HepG2 (cell line): ENCODE measurements around the gene TXNDC9. TPM values are rescaled to one million over a fixed set of nuclear protein-coding genes. Genes with fewer than 3 reads are reported as not detected.

Experiments used
- HMG20B ChIP-seq: conservative IDR thresholded peaks from 2 replicates; pipeline ENCODE4 v1.6.1; 2016; ENCODE audit warnings: missing genetic modification reagents, missing compliant biosample characterization
- HOXA7 ChIP-seq: sonication (generic); formaldehyde crosslinking; IDR thresholded peaks from 2 replicates; pipeline ENCODE4 v1.8.1; 2022; ENCODE audit warnings: mild to moderate bottlenecking, missing genetic modification reagents, moderate library complexity
- KMT2A ChIP-seq: sonication (generic); formaldehyde crosslinking; IDR thresholded peaks from 2 replicates; pipeline ENCODE4 v1.4.0; 2020; ENCODE audit warnings: missing genetic modification reagents
- MBD4 ChIP-seq: IDR thresholded peaks from 2 replicates; pipeline ENCODE4 v1.6.1; 2012; ENCODE audit warnings: low read length, inconsistent platforms, borderline replicate concordance
- MIER3 ChIP-seq: IDR thresholded peaks from 2 replicates; pipeline ENCODE4 v1.6.1; 2016; ENCODE audit warnings: missing compliant biosample characterization, borderline replicate concordance
- MZF1 ChIP-seq: sonication (generic); formaldehyde crosslinking; IDR thresholded peaks from 2 replicates; pipeline ENCODE4 v1.8.1; 2023; ENCODE audit warnings: mild to moderate bottlenecking, missing genetic modification reagents, borderline replicate concordance
- SP5 ChIP-seq: IDR thresholded peaks from 2 replicates; pipeline ENCODE4 v1.6.1; 2016; ENCODE audit warnings: low read depth, borderline replicate concordance
- TCF12 ChIP-seq, 2 experiments: fragments of 450-650 bp in 1 of 2; sonication (generic) in 1 of 2; formaldehyde crosslinking in 1 of 2; IDR thresholded peaks; 2 replicates each; pipeline versions ENCODE4 v1.6.1 to v1.8.0; 2017 to 2022; ENCODE audit warnings: antibody characterized with exemption in 1 of 2, mild to moderate bottlenecking in 1 of 2, missing genetic modification reagents in 1 of 2, moderate library complexity in 1 of 2
- TGIF2 ChIP-seq: IDR thresholded peaks from 2 replicates; pipeline ENCODE4 v1.6.1; 2016; ENCODE audit warnings: control low read depth, missing compliant biosample characterization
- ZNF605 ChIP-seq: sonication (generic); formaldehyde crosslinking; IDR thresholded peaks from 2 replicates; pipeline ENCODE4 v1.8.0; 2022; ENCODE audit warnings: mild to moderate bottlenecking, missing genetic modification reagents
- ZNF614 ChIP-seq: IDR thresholded peaks from 2 replicates; pipeline ENCODE4 v1.6.1; 2018; ENCODE audit warnings: missing biosample characterization, missing genetic modification reagents, inconsistent platforms, borderline replicate concordance
- ZNF644 ChIP-seq: IDR thresholded peaks from 2 replicates; pipeline ENCODE4 v1.6.1; 2016; ENCODE audit warnings: low read depth
- ZNF878 ChIP-seq: sonication (generic); formaldehyde crosslinking; IDR thresholded peaks from 2 replicates; pipeline ENCODE4 v1.8.1; 2023; ENCODE audit warnings: mild to moderate bottlenecking, missing genetic modification reagents, moderate library complexity
- ZNF883 ChIP-seq: sonication (generic); formaldehyde crosslinking; IDR thresholded peaks from 2 replicates; pipeline ENCODE4 v1.5.1; 2020; ENCODE audit warnings: mild to moderate bottlenecking, missing genetic modification reagents; ENCODE audit errors: not compliant biosample characterization
- polyA plus RNA-seq, 8 experiments: library from polyadenylated mRNA; depleted of rRNA in 3 of 8; stranded (reverse) in 7 of 8; unstranded in 1 of 8; fragments of >200 nt; fragmentation: Illumina TruSeq in 4 of 8; extraction: Trizol in 4 of 8; gene quantifications; 2 replicates each; pipeline versions ENCODE4 v1.2.1 to v1.2.3, GENCODE V29; 2011 to 2016; ENCODE audit warnings: low read depth in 4 of 8, missing spikeins in 1 of 8, mixed read lengths in 1 of 8; ENCODE audit not compliant: insufficient read depth in 1 of 8
- total RNA-seq, 5 experiments: library from RNA; depleted of rRNA; stranded (reverse); fragments of >200 nt; fragmentation: Illumina TruSeq; extraction: Trizol; gene quantifications; 2 replicates each; pipeline ENCODE4 v1.2.3, GENCODE V29; 2016; ENCODE audit warnings: low read depth in 1 of 5
- TF ChIP-seq, protein P1 (sequence below): IDR thresholded peaks from 2 replicates; pipeline ENCODE4 v1.6.1; 2016; ENCODE audit warnings: low read depth, control low read depth
- TF ChIP-seq, protein P2 (sequence below): sonication (generic); formaldehyde crosslinking; IDR thresholded peaks from 2 replicates; pipeline ENCODE4 v1.5.1; 2020; ENCODE audit warnings: mild to moderate bottlenecking, missing genetic modification reagents, moderate library complexity
- TF ChIP-seq, protein P3 (sequence below): sonication (generic); formaldehyde crosslinking; IDR thresholded peaks from 2 replicates; pipeline ENCODE4 v1.5.1; 2020; ENCODE audit warnings: mild to moderate bottlenecking, missing genetic modification reagents, borderline replicate concordance
- TF ChIP-seq, protein P4 (sequence below): sonication (generic); formaldehyde crosslinking; IDR thresholded peaks from 2 replicates; pipeline ENCODE4 v1.4.0; 2020; ENCODE audit warnings: missing genetic modification reagents, mild to moderate bottlenecking, borderline replicate concordance
- TF ChIP-seq, protein P5 (sequence below): sonication (generic); formaldehyde crosslinking; IDR thresholded peaks from 2 replicates; pipeline ENCODE4 v1.9.0; 2021; ENCODE audit warnings: missing genetic modification reagents, borderline replicate concordance
- TF ChIP-seq, protein P6 (sequence below): sonication (generic); formaldehyde crosslinking; conservative IDR thresholded peaks from 2 replicates; pipeline ENCODE4 v1.4.0; 2020; ENCODE audit warnings: missing genetic modification reagents

TXNDC9 gene
- total and polyA plus RNA-seq, 2 of the 13 experiments (the other 11 are each of a cell fraction or from before 2014, with no cell fraction given) = 35.2 to 94.6 TPM

DNA sequence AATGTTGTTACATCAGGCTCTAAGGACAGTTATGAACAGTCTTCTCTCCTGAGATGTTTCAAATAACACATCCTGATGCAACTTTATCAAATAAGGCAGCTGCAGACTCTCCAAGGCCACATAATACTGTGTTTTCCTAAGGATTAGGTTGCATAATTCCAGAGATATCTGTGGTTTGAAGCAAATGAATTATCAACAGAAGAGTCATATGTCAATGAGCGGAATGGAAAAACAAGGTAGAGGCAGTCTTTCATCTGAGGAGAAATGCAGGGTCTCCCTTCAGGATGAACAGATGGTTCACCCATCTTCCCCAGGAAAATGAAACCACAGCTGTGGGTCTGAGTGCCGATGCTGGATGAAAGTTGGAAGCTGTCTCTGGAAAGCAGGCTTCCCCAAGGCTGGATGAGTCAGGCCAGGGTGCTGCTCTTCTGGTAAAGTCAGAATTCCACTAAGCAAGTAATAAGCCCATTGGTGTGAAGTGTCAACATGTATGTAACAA is 57.3 kb downstream of the TXNDC9 start (continued):
- TF ChIP-seq, protein P1, sequence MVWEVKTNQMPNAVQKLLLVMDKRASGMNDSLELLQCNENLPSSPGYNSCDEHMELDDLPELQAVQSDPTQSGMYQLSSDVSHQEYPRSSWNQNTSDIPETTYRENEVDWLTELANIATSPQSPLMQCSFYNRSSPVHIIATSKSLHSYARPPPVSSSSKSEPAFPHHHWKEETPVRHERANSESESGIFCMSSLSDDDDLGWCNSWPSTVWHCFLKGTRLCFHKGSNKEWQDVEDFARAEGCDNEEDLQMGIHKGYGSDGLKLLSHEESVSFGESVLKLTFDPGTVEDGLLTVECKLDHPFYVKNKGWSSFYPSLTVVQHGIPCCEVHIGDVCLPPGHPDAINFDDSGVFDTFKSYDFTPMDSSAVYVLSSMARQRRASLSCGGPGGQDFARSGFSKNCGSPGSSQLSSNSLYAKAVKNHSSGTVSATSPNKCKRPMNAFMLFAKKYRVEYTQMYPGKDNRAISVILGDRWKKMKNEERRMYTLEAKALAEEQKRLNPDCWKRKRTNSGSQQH (CRISPR knock-in tag) = 0 out of 2 replicates have a peak, but pooled peaks have one; percentile 52
- TF ChIP-seq MZF1 (CRISPR knock-in tag) = no peak
- TF ChIP-seq, protein P2, sequence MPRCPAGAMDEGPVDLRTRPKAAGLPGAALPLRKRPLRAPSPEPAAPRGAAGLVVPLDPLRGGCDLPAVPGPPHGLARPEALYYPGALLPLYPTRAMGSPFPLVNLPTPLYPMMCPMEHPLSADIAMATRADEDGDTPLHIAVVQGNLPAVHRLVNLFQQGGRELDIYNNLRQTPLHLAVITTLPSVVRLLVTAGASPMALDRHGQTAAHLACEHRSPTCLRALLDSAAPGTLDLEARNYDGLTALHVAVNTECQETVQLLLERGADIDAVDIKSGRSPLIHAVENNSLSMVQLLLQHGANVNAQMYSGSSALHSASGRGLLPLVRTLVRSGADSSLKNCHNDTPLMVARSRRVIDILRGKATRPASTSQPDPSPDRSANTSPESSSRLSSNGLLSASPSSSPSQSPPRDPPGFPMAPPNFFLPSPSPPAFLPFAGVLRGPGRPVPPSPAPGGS (CRISPR knock-in tag) = no peak
- peak; percentile 96 for TF ChIP-seq TGIF2 (CRISPR knock-in tag)
- TF ChIP-seq MBD4 = peak; percentile 83
- TF ChIP-seq SP5 (CRISPR knock-in tag) = 0 out of 2 replicates have a peak, but pooled peaks have one; percentile 65
- TF ChIP-seq TCF12 (IDR thresholded peaks at IDR 0.05) = no peak
- TF ChIP-seq TCF12 (CRISPR knock-in tag; IDR thresholded peaks at IDR 0.05) = 0 out of 2 replicates have a peak, but pooled peaks have one; percentile 53
- TF ChIP-seq, protein P3, sequence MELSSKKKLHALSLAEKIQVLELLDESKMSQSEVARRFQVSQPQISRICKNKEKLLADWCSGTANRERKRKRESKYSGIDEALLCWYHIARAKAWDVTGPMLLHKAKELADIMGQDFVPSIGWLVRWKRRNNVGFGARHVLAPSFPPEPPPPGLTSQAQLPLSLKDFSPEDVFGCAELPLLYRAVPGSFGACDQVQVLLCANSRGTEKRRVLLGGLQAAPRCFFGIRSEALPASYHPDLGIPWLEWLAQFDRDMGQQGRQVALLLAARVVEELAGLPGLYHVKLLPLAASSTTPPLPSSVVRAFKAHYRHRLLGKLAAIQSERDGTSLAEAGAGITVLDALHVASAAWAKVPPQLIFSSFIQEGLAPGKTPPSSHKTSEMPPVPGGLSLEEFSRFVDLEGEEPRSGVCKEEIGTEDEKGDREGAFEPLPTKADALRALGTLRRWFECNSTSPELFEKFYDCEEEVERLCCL (CRISPR knock-in tag) = no peak
- peak; percentile 4; the same call in 1 of the 2 replicates for TF ChIP-seq ZNF605
- TF ChIP-seq, protein P4, sequence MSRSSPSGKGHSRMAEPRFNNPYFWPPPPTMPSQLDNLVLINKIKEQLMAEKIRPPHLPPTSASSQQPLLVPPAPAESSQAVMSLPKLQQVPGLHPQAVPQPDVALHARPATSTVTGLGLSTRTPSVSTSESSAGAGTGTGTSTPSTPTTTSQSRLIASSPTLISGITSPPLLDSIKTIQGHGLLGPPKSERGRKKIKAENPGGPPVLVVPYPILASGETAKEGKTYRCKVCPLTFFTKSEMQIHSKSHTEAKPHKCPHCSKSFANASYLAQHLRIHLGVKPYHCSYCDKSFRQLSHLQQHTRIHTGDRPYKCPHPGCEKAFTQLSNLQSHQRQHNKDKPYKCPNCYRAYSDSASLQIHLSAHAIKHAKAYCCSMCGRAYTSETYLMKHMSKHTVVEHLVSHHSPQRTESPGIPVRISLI (CRISPR knock-in tag) = peak; percentile 51; the same call in 1 of the 2 replicates
- peak; percentile 97 for TF ChIP-seq ZNF614 (CRISPR knock-in tag)
- TF ChIP-seq KMT2A (CRISPR knock-in tag) = peak; percentile 37; the same call in 1 of the 2 replicates
- TF ChIP-seq HMG20B (CRISPR knock-in tag) = peak; percentile 95
- TF ChIP-seq MIER3 (CRISPR knock-in tag) = peak; percentile 93
- TF ChIP-seq, protein P5, sequence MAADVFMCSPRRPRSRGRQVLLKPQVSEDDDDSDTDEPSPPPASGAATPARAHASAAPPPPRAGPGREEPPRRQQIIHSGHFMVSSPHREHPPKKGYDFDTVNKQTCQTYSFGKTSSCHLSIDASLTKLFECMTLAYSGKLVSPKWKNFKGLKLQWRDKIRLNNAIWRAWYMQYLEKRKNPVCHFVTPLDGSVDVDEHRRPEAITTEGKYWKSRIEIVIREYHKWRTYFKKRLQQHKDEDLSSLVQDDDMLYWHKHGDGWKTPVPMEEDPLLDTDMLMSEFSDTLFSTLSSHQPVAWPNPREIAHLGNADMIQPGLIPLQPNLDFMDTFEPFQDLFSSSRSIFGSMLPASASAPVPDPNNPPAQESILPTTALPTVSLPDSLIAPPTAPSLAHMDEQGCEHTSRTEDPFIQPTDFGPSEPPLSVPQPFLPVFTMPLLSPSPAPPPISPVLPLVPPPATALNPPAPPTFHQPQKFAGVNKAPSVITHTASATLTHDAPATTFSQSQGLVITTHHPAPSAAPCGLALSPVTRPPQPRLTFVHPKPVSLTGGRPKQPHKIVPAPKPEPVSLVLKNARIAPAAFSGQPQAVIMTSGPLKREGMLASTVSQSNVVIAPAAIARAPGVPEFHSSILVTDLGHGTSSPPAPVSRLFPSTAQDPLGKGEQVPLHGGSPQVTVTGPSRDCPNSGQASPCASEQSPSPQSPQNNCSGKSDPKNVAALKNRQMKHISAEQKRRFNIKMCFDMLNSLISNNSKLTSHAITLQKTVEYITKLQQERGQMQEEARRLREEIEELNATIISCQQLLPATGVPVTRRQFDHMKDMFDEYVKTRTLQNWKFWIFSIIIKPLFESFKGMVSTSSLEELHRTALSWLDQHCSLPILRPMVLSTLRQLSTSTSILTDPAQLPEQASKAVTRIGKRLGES (CRISPR knock-in tag) = 0 out of 2 replicates have a peak, but pooled peaks have one; percentile 17
- TF ChIP-seq ZNF878 (CRISPR knock-in tag) = peak; percentile 99
- TF ChIP-seq HOXA7 (CRISPR knock-in tag) = no peak
- no peak for TF ChIP-seq ZNF883 (CRISPR knock-in tag)
- peak; percentile 86 for TF ChIP-seq ZNF644 (CRISPR knock-in tag)
- TF ChIP-seq, protein P6, sequence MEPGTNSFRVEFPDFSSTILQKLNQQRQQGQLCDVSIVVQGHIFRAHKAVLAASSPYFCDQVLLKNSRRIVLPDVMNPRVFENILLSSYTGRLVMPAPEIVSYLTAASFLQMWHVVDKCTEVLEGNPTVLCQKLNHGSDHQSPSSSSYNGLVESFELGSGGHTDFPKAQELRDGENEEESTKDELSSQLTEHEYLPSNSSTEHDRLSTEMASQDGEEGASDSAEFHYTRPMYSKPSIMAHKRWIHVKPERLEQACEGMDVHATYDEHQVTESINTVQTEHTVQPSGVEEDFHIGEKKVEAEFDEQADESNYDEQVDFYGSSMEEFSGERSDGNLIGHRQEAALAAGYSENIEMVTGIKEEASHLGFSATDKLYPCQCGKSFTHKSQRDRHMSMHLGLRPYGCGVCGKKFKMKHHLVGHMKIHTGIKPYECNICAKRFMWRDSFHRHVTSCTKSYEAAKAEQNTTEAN = peak; percentile 66; the same call in 1 of the 2 replicates
